RKO (cell line): ENCODE data around the gene PLEKHM3.
"Not testable (repeated sequence)": the region's sequence is repeated elsewhere in the genome, so short reads cannot be mapped to it uniquely, and the experiment has no call there.

Experiments used
- DNase-seq: peaks from one replicate; pipeline ENCODE4 v3.0.0-alpha.2; 2016; ENCODE audit warnings: low spot score

PLEKHM3 gene

GRCh38 chr2:207920321-207920720 is 105.0 kb downstream of the PLEKHM3 start:
- DNase-seq = no peak

GRCh38 chr2:207919164-207919919 is 106.0 kb downstream of the PLEKHM3 start:
- no peak for DNase-seq

GRCh38 chr2:207914716-207915115 is 110.6 kb downstream of the PLEKHM3 start:
- DNase-seq = no peak

GRCh38 chr2:207913772-207914358 is 111.5 kb downstream of the PLEKHM3 start:
- no peak for DNase-seq

GRCh38 chr2:207911856-207912255 is 113.5 kb downstream of the PLEKHM3 start:
- DNase-seq = no peak

- DNase-seq = no peak
These were observed 114.1 kb downstream of the PLEKHM3 start for GRCh38 chr2:207911215-207911614.

GRCh38 chr2:207906495-207906894 is 118.8 kb downstream of the PLEKHM3 start:
- not testable (repeated sequence) for DNase-seq

- DNase-seq = no peak
These were observed 119.8 kb downstream of the PLEKHM3 start for GRCh38 chr2:207905546-207905945.

GRCh38 chr2:207903236-207903635 is 122.1 kb downstream of the PLEKHM3 start:
- no peak for DNase-seq

- DNase-seq = no peak
These were observed 122.5 kb downstream of the PLEKHM3 start for GRCh38 chr2:207902821-207903220.

- no peak for DNase-seq
These were observed 123.5 kb downstream of the PLEKHM3 start for GRCh38 chr2:207901829-207902228.

GRCh38 chr2:207901401-207901800 is 123.9 kb downstream of the PLEKHM3 start:
- no peak for DNase-seq

- no peak for DNase-seq
These were observed 127.0 kb downstream of the PLEKHM3 start for GRCh38 chr2:207898354-207898695.

- DNase-seq = no peak
These were observed 127.6 kb downstream of the PLEKHM3 start for GRCh38 chr2:207897541-207898353.

GRCh38 chr2:207896525-207897285 is 128.6 kb downstream of the PLEKHM3 start:
- no peak for DNase-seq

- DNase-seq = no peak
These were observed 130.0 kb downstream of the PLEKHM3 start for GRCh38 chr2:207895274-207895860.

GRCh38 chr2:207892716-207893402 is 132.5 kb downstream of the PLEKHM3 start:
- no peak for DNase-seq

- DNase-seq = no peak
These were observed 134.1 kb downstream of the PLEKHM3 start for GRCh38 chr2:207891086-207891844.

- DNase-seq = no peak
These were observed 137.8 kb downstream of the PLEKHM3 start for GRCh38 chr2:207887500-207887899.

- DNase-seq = no peak
These were observed 140.3 kb downstream of the PLEKHM3 start for GRCh38 chr2:207885010-207885409.

GRCh38 chr2:207884127-207884526 is 141.2 kb downstream of the PLEKHM3 start:
- DNase-seq = no peak
